Upper lobe of right lung (tissue), 1 donor: ENCODE data around the gene MVK. TPM values are rescaled to one million over a fixed set of nuclear protein-coding genes. Genes with fewer than 3 reads are reported as not detected.
"Not testable (repeated sequence)": the region's sequence is repeated elsewhere in the genome, so short reads cannot be mapped to it uniquely, and the experiment has no call there.

Experiments used
- ATAC-seq: fragments of 200-7000 bp; cut with Tn5 transposase; one replicate; pipeline ENCODE4 v1.9.1; 2020; ENCODE audit warnings: mild to moderate bottlenecking, moderate library complexity
- DNase-seq: peaks from one replicate; pipeline ENCODE4 v3.0.0-alpha.2; 2020
- H3K27ac ChIP-seq: fragments of 200-600 bp; one replicate; pipeline ENCODE4 v1.8.0; 2022
- H3K27me3 ChIP-seq: fragments of 200-600 bp; one replicate; pipeline ENCODE4 v1.8.0; 2022; ENCODE audit warnings: mild to moderate bottlenecking
- H3K36me3 ChIP-seq: fragments of 200-600 bp; one replicate; pipeline ENCODE4 v1.8.0; 2022
- H3K4me1 ChIP-seq: fragments of 200-600 bp; one replicate; pipeline ENCODE4 v1.8.0; 2022
- H3K4me3 ChIP-seq: fragments of 200-600 bp; one replicate; pipeline ENCODE4 v1.8.0; 2022; ENCODE audit warnings: mild to moderate bottlenecking
- H3K9me3 ChIP-seq: fragments of 200-600 bp; one replicate; pipeline ENCODE4 v1.8.0; 2022
- intact Hi-C: fragments of 100-400 bp; cut with DNase I; formaldehyde crosslinking; loops from one replicate; pipeline ENCODE4 v1.11.0; 2022
- total RNA-seq: library from RNA; stranded (reverse); fragmentation: NEBNext Ultra II Directional; extraction: Animal tissue kit (Norgen Biotek cat#: 25700); gene quantifications from one replicate; pipeline ENCODE4 v1.2.1, GENCODE V29; 2021
- TF ChIP-seq, protein P1 (sequence below): fragments of 200-600 bp; IDR thresholded peaks from one replicate; pipeline ENCODE4 v1.8.0; 2022; ENCODE audit warnings: antibody characterized with exemption
- donor health status: DM: no; HTN: yes; CAD: no; lungs with severe emphysema.

Gene MVK
- total RNA-seq, 1 donor from 2014 or later = 27.3 TPM

DNA sequence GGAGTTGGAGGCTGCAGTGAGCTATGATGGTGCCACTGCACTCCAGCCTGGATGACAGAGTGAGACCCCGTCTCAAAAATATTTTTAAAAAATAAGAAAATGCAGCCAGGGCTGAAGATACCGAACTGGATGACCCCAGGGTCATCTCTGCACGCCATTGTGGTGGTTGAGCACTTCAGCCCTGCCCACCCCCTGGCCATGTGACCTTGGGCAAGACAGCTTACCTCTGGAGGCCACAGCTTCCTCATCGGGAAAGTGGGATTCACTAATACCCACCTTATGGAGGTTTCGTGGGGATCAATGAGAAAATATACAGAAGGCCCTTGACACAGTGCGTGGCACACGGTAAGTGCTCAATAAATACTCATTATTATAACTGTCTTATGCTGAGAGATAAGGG, 25.5 kb downstream of the MVK start:
- Histone ChIP-seq H3K36me3 (peaks cover 9% of the 10 kb centered on the region), H3K4me1 (peaks cover 6% of the 10 kb centered on the region), H3K9me3 (no peaks in the 10 kb centered on the region), H3K27me3 (no peaks in the 10 kb centered on the region), H3K4me3 (no peak overlapping the region), H3K27ac (no peak overlapping the region)
- ATAC-seq (no peak), DNase-seq (no peak)
- TF ChIP-seq, protein P1, sequence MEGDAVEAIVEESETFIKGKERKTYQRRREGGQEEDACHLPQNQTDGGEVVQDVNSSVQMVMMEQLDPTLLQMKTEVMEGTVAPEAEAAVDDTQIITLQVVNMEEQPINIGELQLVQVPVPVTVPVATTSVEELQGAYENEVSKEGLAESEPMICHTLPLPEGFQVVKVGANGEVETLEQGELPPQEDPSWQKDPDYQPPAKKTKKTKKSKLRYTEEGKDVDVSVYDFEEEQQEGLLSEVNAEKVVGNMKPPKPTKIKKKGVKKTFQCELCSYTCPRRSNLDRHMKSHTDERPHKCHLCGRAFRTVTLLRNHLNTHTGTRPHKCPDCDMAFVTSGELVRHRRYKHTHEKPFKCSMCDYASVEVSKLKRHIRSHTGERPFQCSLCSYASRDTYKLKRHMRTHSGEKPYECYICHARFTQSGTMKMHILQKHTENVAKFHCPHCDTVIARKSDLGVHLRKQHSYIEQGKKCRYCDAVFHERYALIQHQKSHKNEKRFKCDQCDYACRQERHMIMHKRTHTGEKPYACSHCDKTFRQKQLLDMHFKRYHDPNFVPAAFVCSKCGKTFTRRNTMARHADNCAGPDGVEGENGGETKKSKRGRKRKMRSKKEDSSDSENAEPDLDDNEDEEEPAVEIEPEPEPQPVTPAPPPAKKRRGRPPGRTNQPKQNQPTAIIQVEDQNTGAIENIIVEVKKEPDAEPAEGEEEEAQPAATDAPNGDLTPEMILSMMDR = no peak
- intact Hi-C loops = loop anchor here (5.0 kb wide), 1 partner anchor 178 kb away; no protein-coding TSS in a partner anchor

DNA sequence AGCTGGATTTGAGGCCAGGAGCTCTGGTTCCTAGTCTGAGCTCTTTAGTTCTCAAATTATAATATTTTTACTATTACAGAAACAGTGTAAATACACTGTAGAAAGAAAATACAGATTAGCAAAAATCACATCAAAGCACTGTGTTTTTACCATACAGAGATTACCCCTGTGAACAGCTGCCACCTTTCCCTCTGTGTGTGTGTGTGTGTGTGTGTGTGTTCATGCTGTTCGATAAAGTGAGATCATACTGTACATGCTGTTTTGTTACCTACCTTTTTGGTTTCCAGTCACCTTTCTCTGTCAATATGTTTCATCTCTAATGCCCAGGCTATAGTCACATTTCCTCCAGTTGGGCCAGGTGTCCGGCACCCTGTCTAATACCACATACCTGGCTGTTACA, 26.9 kb downstream of the MVK start:
- no peak for ATAC-seq
- DNase-seq = no peak
- TF ChIP-seq, protein P1 = no peak
- Histone ChIP-seq H3K4me1 (peaks cover 6% of the 10 kb centered on the region), H3K9me3 (no peaks in the 10 kb centered on the region), H3K27me3 (no peaks in the 10 kb centered on the region), H3K36me3 (no peaks in the 10 kb centered on the region), H3K27ac (no peak overlapping the region), H3K4me3 (no peak overlapping the region)
- intact Hi-C loops = no loop called here

DNA sequence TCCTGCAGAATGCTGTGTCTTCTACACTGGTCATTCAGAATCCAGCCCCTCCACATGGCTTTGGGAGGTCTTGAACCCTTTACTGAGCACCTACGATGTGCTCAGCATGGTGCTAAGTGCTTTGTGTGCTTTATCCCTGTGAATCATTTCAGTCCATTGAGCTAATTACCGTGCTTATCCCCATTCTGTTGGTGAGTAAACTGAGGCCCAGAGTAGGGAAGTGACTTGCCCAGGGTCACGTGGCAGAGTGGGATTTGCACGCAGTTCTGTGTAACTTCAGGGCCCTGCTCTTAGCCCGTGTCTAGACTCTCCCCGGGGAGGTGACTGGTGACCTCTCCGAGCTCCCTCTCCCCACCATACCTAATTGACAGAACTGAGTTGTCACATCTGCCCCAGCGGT, 27.4 kb downstream of the MVK start:
- no peak for DNase-seq
- Histone ChIP-seq H3K27ac (no peak overlapping the region), H3K36me3 (no peaks in the 10 kb centered on the region), H3K9me3 (no peaks in the 10 kb centered on the region), H3K4me1 (peaks cover 6% of the 10 kb centered on the region), H3K4me3 (no peak overlapping the region), H3K27me3 (peaks cover 1% of the 10 kb centered on the region)
- ATAC-seq = no peak
- intact Hi-C loops = no loop called here
- TF ChIP-seq, protein P1 = no peak

DNA sequence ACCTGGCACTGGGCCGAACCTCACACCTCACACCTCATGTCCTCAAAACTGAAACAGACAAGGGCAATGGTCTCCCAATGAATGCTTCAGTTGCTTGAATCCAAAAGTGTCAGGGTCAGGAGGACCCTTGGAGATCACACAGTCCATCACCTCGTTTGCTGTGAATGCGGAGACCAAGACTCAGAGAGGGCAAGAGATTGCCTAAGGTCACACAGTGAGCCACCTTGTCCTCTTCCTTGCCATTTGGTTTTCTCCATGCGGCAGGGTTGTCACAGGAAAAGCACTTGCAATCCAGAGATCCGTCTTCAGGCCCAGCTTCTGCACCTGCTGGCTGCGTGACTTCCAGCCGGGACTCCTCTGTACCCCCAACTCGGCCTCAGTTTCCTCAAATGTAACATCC, 28.0 kb downstream of the MVK start:
- ATAC-seq (no peak), DNase-seq (no peak)
- H3K36me3 ChIP-seq = no peaks in the 10 kb centered on the region
- intact Hi-C loops = no loop called here
- H3K9me3 ChIP-seq = no peaks in the 10 kb centered on the region
- H3K4me1 ChIP-seq = peaks cover 6% of the 10 kb centered on the region
- TF ChIP-seq, protein P1 = no peak
- no peak overlapping the region for H3K27ac ChIP-seq
- H3K4me3 ChIP-seq = no peak overlapping the region
- peaks cover 7% of the 10 kb centered on the region for H3K27me3 ChIP-seq

DNA sequence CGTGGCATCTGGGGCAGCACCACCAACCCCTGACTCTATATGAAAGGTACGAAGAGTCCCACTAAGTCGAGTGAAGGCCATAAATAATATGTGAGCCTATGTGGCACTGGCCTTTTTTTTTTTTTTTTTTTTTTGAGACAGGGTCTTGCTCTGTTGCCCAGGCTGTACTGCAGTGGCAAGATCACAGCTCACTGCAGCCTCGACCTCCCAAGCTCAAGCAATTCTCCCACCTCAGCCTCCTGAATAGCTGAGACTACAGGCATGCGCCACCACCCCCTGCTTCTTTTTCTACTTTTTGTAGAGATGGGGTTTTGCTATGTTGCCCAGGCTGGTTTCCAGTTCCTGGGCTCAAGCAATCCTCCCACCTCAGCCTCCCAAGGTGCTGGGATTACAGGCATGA, 28.5 kb downstream of the MVK start:
- ATAC-seq, intact Hi-C loops, DNase-seq, H3K36me3 ChIP-seq, H3K9me3 ChIP-seq, H3K27ac ChIP-seq, H3K4me3 ChIP-seq, H3K4me1 ChIP-seq: not testable (repeated sequence)
- H3K27me3 ChIP-seq = peaks cover 12% of the 10 kb centered on the region

DNA sequence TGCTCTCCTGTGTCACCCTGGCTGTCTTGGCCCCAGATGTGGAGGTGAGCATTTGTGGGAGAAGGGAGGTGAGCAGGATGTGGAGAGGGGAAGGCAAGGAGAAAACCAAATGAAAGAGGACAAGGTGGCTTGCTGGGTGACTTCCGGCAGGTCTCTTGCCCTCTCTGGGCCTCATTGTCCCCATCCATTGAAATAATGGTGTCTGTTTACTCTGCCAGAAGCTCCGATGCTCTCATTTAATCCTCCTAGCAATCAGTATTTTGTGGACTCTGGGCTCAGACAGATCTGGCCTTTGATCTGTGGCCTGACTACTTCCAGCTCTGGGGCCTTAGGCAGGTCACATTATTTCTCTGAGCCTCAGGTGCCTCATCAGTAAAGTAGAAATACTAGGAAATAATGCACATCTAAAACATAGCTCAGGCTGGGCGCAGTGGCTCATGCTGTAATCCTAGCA, 30.6 kb downstream of the MVK start:
- intact Hi-C loops = no loop called here
- DNase-seq (no peak), ATAC-seq (no peak)
- Histone ChIP-seq H3K9me3 (no peaks in the 10 kb centered on the region), H3K4me3 (no peak overlapping the region), H3K27ac (no peak overlapping the region), H3K27me3 (peaks cover 12% of the 10 kb centered on the region), H3K4me1 (no peaks in the 10 kb centered on the region), H3K36me3 (no peaks in the 10 kb centered on the region)
- TF ChIP-seq, protein P1 = no peak
